ENCODE results near the gene NPR1.

DNA sequence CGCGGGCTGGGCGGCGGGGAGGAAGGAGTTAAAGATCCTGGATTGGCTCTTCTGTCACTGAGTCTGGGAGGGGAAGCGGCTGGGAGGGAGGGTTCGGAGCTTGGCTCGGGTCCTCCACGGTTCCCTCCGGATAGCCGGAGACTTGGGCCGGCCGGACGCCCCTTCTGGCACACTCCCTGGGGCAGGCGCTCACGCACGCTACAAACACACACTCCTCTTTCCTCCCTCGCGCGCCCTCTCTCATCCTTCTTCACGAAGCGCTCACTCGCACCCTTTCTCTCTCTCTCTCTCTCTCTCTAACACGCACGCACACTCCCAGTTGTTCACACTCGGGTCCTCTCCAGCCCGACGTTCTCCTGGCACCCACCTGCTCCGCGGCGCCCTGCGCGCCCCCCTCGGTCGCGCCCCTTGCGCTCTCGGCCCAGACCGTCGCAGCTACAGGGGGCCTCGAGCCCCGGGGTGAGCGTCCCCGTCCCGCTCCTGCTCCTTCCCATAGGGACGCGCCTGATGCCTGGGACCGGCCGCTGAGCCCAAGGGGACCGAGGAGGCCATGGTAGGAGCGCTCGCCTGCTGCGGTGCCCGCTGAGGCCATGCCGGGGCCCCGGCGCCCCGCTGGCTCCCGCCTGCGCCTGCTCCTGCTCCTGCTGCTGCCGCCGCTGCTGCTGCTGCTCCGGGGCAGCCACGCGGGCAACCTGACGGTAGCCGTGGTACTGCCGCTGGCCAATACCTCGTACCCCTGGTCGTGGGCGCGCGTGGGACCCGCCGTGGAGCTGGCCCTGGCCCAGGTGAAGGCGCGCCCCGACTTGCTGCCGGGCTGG lies at the start of gene NPR1:
- TF ChIP-seq EZH2phosphoT487 (IDR thresholded peaks at IDR 0.05; ENCODE audit: insufficient read depth, low read depth) (no peak), EZH2 (IDR thresholded peaks at IDR 0.05; ENCODE audit: insufficient read depth, poor library complexity, severe bottlenecking) (no peak)
